ENCODE measurements around the gene C1R. TPM values are rescaled to one million over a fixed set of nuclear protein-coding genes. Genes with fewer than 3 reads are reported as not detected.

The C1R gene
- total RNA-seq, 1 donor from 2014 or later, result 2.5 TPM

DNA sequence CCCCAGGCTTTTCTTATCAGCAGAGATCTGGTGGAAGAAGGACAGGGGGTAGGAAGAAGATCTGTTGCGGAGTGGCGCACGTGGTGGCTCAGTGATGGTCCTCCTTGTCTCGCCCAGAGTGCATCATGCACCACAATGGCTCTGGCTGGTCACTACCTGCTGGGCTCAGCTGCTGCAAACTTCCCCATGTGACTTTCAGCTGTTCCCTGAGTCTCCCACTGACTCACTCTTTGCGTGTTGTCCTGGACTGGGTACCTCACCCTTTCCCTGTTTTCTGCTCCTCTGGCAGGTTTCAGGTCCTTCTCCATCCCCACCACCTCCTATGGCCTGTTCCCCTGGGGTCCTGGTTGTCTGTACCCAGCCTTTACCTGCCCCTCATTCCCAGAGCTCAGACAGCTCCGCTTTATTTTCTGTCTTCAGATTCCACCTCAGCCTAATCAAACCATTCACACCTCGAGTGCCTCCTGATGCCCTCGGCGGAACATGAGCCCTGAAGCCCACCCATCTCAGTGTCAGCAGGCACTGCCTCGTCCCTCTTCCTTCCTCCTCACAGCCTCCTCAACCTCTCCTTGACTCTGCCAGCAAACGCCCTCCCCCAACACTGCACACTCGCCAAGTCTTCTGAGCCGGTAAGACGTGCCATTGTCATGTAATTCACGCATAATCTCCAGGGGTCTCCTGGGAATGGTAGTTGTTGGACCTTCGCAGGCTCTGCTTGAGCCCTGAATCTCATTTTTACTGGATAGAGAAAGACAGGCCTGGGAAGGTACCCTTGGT, 1.8 kb downstream of the C1R start:
- H3K4me1 Mint-ChIP-seq (ENCODE audit: low read depth), result peaks cover 6% of the 10 kb centered on the region
- DNase-seq (ENCODE audit: low spot score), result no peak
- H3K9me3 Mint-ChIP-seq, result no peaks in the 10 kb centered on the region
- intact Hi-C loops (cut with micrococcal nuclease), result no loop called here
- no peaks in the 10 kb centered on the region for H3K36me3 Mint-ChIP-seq (ENCODE audit: low read depth)
- H3K27ac Mint-ChIP-seq, result no peak overlapping the region
- H3K27me3 Mint-ChIP-seq (ENCODE audit: low read depth), result no peaks in the 10 kb centered on the region
- no peak overlapping the region for H3K4me3 Mint-ChIP-seq (ENCODE audit: low read depth)

DNA sequence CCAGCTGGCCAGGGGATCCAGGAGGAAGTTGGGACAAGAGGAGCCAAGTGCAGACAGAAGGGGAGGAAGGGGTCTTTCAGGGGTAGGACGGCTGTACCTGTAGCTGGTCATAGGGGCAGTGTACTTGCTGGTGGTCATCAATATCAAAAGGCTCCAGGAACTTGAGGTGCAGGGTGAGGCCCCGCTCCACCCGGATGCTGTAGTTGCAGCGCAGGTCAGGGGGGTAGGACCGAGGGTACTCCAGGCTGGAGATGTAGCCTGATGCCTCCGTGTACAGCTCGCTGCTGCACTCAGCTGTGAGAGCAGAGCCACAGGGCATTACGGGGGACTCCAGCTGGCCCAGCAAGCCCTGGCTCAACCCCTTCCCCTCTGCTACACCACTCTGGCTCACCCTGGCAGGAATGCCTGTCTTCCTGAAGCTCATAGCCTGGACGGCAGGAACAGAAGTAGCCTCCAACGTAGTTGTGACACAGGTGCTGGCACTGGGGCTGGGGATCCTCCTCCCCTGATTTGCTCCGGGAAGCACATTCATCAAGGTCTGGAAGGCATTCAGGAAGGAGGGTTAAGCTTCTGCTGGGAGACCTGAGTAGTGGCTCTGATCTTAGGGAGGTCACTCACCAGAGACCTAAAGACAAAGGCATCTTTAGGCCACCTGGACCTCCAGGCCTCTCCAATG, 2.9 kb downstream of the C1R start:
- Mint-ChIP-seq H3K27ac (no peak overlapping the region), H3K36me3 (ENCODE audit: low read depth) (no peaks in the 10 kb centered on the region), H3K27me3 (ENCODE audit: low read depth) (no peaks in the 10 kb centered on the region), H3K4me3 (ENCODE audit: low read depth) (no peak overlapping the region), H3K9me3 (no peaks in the 10 kb centered on the region), H3K4me1 (ENCODE audit: low read depth) (peaks cover 6% of the 10 kb centered on the region)
- no peak for DNase-seq (ENCODE audit: low spot score)
- intact Hi-C loops (cut with micrococcal nuclease), result no loop called here

DNA sequence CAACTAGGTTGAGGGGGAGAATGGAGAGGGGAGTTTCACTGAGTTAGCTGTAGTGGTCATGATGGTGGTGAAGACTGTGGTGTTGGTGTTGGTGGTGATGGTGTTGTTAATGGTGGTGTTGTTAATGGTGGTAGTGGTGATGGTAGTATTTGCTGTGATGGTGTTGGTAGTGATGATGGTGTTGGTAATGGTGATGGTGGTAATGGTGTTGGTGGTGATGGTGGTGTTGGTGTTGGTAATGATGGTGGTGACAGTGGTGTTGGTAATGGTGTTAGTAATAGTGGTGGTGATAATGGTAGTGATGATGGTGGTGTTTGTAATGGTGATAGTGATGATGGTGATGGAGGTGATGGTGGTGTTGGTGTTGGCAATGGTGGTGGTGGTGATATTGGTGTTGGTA, 9.1 kb downstream of the C1R start:
- peaks cover 6% of the 10 kb centered on the region for H3K9me3 Mint-ChIP-seq
- no peak for DNase-seq (ENCODE audit: low spot score)
- no peaks in the 10 kb centered on the region for H3K4me1 Mint-ChIP-seq (ENCODE audit: low read depth)
- H3K4me3 Mint-ChIP-seq (ENCODE audit: low read depth), result no peak overlapping the region
- no peaks in the 10 kb centered on the region for H3K27me3 Mint-ChIP-seq (ENCODE audit: low read depth)
- intact Hi-C loops (cut with micrococcal nuclease), result no loop called here
- no peak overlapping the region for H3K27ac Mint-ChIP-seq
- peaks cover 5% of the 10 kb centered on the region for H3K36me3 Mint-ChIP-seq (ENCODE audit: low read depth)

- Mint-ChIP-seq H3K4me1 (ENCODE audit: low read depth) (no peaks in the 10 kb centered on the region), H3K27ac (no peak overlapping the region), H3K4me3 (ENCODE audit: low read depth) (no peak overlapping the region), H3K9me3 (peaks cover 6% of the 10 kb centered on the region), H3K27me3 (ENCODE audit: low read depth) (peaks cover 5% of the 10 kb centered on the region), H3K36me3 (ENCODE audit: low read depth) (peaks cover 5% of the 10 kb centered on the region)
- no peak for DNase-seq (ENCODE audit: low spot score)
- intact Hi-C loops (cut with micrococcal nuclease), result no loop called here
Measured at GRCh38 chr12:7081037-7081436, 11.2 kb downstream of the C1R start.

GRCh38 chr12:7079826-7080125, 12.5 kb downstream of the C1R start:
- intact Hi-C loops (cut with micrococcal nuclease), result no loop called here
- Mint-ChIP-seq H3K9me3 (peaks cover 6% of the 10 kb centered on the region), H3K36me3 (ENCODE audit: low read depth) (peaks cover 5% of the 10 kb centered on the region), H3K4me1 (ENCODE audit: low read depth) (peaks cover 2% of the 10 kb centered on the region), H3K27me3 (ENCODE audit: low read depth) (peaks cover 13% of the 10 kb centered on the region), H3K27ac (no peak overlapping the region), H3K4me3 (ENCODE audit: low read depth) (no peak overlapping the region)
- no peak for DNase-seq (ENCODE audit: low spot score)

GRCh38 chr12:7078163-7078562, 14.1 kb downstream of the C1R start:
- peaks cover 3% of the 10 kb centered on the region for H3K9me3 Mint-ChIP-seq
- peaks cover 19% of the 10 kb centered on the region for H3K27me3 Mint-ChIP-seq (ENCODE audit: low read depth)
- no peak overlapping the region for H3K27ac Mint-ChIP-seq
- no peak overlapping the region for H3K4me3 Mint-ChIP-seq (ENCODE audit: low read depth)
- no peak for DNase-seq (ENCODE audit: low spot score)
- H3K4me1 Mint-ChIP-seq (ENCODE audit: low read depth), result peaks cover 2% of the 10 kb centered on the region
- intact Hi-C loops (cut with micrococcal nuclease), result no loop called here
- H3K36me3 Mint-ChIP-seq (ENCODE audit: low read depth), result peaks cover 2% of the 10 kb centered on the region

GRCh38 chr12:7076493-7076892, 15.8 kb downstream of the C1R start:
- no peak for DNase-seq (ENCODE audit: low spot score)
- no peak overlapping the region for H3K27ac Mint-ChIP-seq
- H3K36me3 Mint-ChIP-seq (ENCODE audit: low read depth), result no peaks in the 10 kb centered on the region
- H3K4me1 Mint-ChIP-seq (ENCODE audit: low read depth), result peaks cover 2% of the 10 kb centered on the region
- H3K9me3 Mint-ChIP-seq, result no peaks in the 10 kb centered on the region
- H3K4me3 Mint-ChIP-seq (ENCODE audit: low read depth), result no peak overlapping the region
- intact Hi-C loops (cut with micrococcal nuclease), result no loop called here
- peaks cover 29% of the 10 kb centered on the region for H3K27me3 Mint-ChIP-seq (ENCODE audit: low read depth)

DNA sequence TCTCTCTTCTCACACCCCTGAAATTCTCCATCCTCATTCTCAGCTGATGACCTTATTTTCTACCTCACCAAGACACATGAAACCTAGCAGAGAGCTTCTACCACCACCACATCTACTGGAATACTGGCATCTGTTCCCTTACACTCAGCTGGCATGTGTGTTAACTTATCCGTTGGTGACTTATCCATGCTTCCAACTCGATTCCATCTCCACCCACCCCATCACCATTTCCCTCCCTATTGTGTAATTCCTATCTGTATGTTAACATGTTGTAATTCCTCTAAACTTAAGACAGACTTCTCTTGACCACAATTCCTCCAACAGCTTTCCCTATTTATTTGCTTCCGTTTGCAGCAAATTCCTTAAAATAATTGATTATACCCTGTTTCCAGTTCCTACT, 16.3 kb downstream of the C1R start:
- DNase-seq (ENCODE audit: low spot score), result no peak
- H3K36me3 Mint-ChIP-seq (ENCODE audit: low read depth), result no peaks in the 10 kb centered on the region
- intact Hi-C loops (cut with micrococcal nuclease), result no loop called here
- no peak overlapping the region for H3K4me3 Mint-ChIP-seq (ENCODE audit: low read depth)
- H3K4me1 Mint-ChIP-seq (ENCODE audit: low read depth), result peaks cover 2% of the 10 kb centered on the region
- no peaks in the 10 kb centered on the region for H3K9me3 Mint-ChIP-seq
- peaks cover 29% of the 10 kb centered on the region for H3K27me3 Mint-ChIP-seq (ENCODE audit: low read depth)
- no peak overlapping the region for H3K27ac Mint-ChIP-seq

- H3K27ac Mint-ChIP-seq, result no peak overlapping the region
Measured at GRCh38 chr12:7075518-7075917, 16.7 kb downstream of the C1R start.

GRCh38 chr12:7073946-7074345, 18.3 kb downstream of the C1R start:
- intact Hi-C loops (cut with micrococcal nuclease), result no loop called here
- Mint-ChIP-seq H3K27ac (no peak overlapping the region), H3K4me3 (ENCODE audit: low read depth) (no peak overlapping the region), H3K27me3 (ENCODE audit: low read depth) (peaks cover 29% of the 10 kb centered on the region), H3K9me3 (no peaks in the 10 kb centered on the region), H3K4me1 (ENCODE audit: low read depth) (peaks cover 2% of the 10 kb centered on the region), H3K36me3 (ENCODE audit: low read depth) (no peaks in the 10 kb centered on the region)
- DNase-seq (ENCODE audit: low spot score), result no peak

More at GRCh38 chr12:7075518-7075917, 16.7 kb downstream of the C1R start:
- Mint-ChIP-seq H3K4me3 (ENCODE audit: low read depth) (no peak overlapping the region), H3K36me3 (ENCODE audit: low read depth) (no peaks in the 10 kb centered on the region), H3K4me1 (ENCODE audit: low read depth) (peaks cover 2% of the 10 kb centered on the region), H3K9me3 (no peaks in the 10 kb centered on the region), H3K27me3 (ENCODE audit: low read depth) (peaks cover 29% of the 10 kb centered on the region)
- DNase-seq (ENCODE audit: low spot score), result no peak
- intact Hi-C loops (cut with micrococcal nuclease), result no loop called here

GRCh38 chr12:7072554-7072953, 19.7 kb downstream of the C1R start:
- Mint-ChIP-seq H3K4me3 (ENCODE audit: low read depth) (no peak overlapping the region), H3K36me3 (ENCODE audit: low read depth) (no peaks in the 10 kb centered on the region), H3K27me3 (ENCODE audit: low read depth) (peaks cover 26% of the 10 kb centered on the region), H3K9me3 (no peaks in the 10 kb centered on the region), H3K4me1 (ENCODE audit: low read depth) (peaks cover 2% of the 10 kb centered on the region), H3K27ac (no peak overlapping the region)
- DNase-seq (ENCODE audit: low spot score), result no peak
- intact Hi-C loops (cut with micrococcal nuclease), result no loop called here

DNA sequence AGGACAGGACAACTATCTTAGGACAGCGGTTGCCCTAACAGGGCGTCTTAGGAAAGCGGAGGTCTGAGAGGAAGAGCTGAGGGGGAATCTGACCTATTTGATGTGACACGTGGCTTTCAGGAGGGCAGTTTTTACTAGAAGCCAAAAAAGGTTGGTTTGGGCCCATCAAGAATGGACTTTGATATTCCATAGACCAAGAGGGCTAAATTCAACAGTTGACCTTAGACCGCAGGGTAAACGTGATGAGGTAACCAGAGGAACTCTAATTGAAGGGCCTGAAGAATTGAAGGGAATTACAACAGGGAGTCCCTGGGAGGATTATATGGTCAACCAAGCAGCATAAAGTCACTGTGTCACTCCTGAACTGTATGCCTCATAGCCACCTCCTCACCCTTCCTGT, 20.2 kb downstream of the C1R start:
- Mint-ChIP-seq H3K27ac (no peak overlapping the region), H3K4me3 (ENCODE audit: low read depth) (no peak overlapping the region), H3K4me1 (ENCODE audit: low read depth) (peaks cover 2% of the 10 kb centered on the region), H3K9me3 (no peaks in the 10 kb centered on the region), H3K27me3 (ENCODE audit: low read depth) (peaks cover 26% of the 10 kb centered on the region), H3K36me3 (ENCODE audit: low read depth) (no peaks in the 10 kb centered on the region)
- intact Hi-C loops (cut with micrococcal nuclease), result no loop called here
- no peak for DNase-seq (ENCODE audit: low spot score)

DNA sequence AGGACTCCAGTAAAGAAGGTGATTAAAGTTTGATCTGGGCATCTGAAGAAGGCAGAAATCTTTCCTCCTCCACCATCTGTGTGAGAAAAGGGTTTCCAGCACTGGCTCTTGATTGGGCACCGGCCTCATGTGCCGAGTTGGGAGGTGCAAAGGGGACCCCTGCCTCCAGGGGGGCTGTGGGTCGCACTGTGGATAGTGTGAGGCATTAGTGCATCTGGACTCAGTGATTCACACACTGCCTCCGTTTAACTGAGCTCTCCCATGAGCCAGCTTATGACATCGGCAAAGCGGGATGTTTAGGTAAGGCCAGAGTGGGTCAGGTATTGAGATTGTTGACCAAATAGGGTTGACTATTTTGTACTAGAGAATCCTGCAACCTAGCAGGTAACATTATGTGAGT, 22.9 kb downstream of the C1R start:
- no peak for DNase-seq (ENCODE audit: low spot score)
- Mint-ChIP-seq H3K4me3 (ENCODE audit: low read depth) (no peak overlapping the region), H3K27ac (no peak overlapping the region), H3K4me1 (ENCODE audit: low read depth) (no peaks in the 10 kb centered on the region), H3K36me3 (ENCODE audit: low read depth) (no peaks in the 10 kb centered on the region), H3K27me3 (ENCODE audit: low read depth) (peaks cover 20% of the 10 kb centered on the region), H3K9me3 (no peaks in the 10 kb centered on the region)
- intact Hi-C loops (cut with micrococcal nuclease), result no loop called here
